GM23338 (cell line): ENCODE data around the gene CREB3L2. TPM values are rescaled to one million over a fixed set of nuclear protein-coding genes. Genes with fewer than 3 reads are reported as not detected.

ENCODE experiments used
- ATAC-seq: fragments of 200-7000 bp; cut with Tn5 transposase; 3 replicates; pipeline ENCODE4 v1.9.1; 2020
- DNase-seq: peaks from one replicate; pipeline ENCODE4 v3.0.0-alpha.2; 2015; ENCODE audit warnings: low spot score
- H2AFZ ChIP-seq: fragments of 200-600 bp; sonication (generic); 2 replicates; pipeline ENCODE4 v1.8.0; 2016; ENCODE audit warnings: antibody characterized with exemption, mild to moderate bottlenecking, moderate library complexity
- H3F3A ChIP-seq: fragments of 200-600 bp; sonication (generic); replicated peaks from 2 replicates; pipeline ENCODE4 v1.8.0; 2017; ENCODE audit warnings: antibody characterized with exemption, mixed run types, low read depth
- H3K27ac ChIP-seq: fragments of 200-600 bp; sonication (generic); 2 replicates; pipeline ENCODE4 v1.6.1; 2016; ENCODE audit warnings: low read depth
- H3K27me3 ChIP-seq: fragments of 200-600 bp; sonication (generic); 2 replicates; pipeline ENCODE4 v1.8.0; 2016; ENCODE audit warnings: mild to moderate bottlenecking, mixed run types, moderate library complexity; ENCODE audit not compliant: insufficient read depth
- H3K36me3 ChIP-seq: fragments of 200-600 bp; sonication (generic); 2 replicates; pipeline ENCODE4 v1.8.0; 2016; ENCODE audit warnings: mild to moderate bottlenecking; ENCODE audit not compliant: insufficient read depth
- H3K4me1 ChIP-seq: fragments of 200-600 bp; sonication (generic); 2 replicates; pipeline ENCODE4 v1.8.0; 2016; ENCODE audit warnings: mild to moderate bottlenecking, moderate library complexity; ENCODE audit not compliant: insufficient read depth
- H3K4me2 ChIP-seq: fragments of 200-600 bp; sonication (generic); 2 replicates; pipeline ENCODE4 v1.7.1; 2017; ENCODE audit warnings: mixed run types
- H3K4me3 ChIP-seq: fragments of 200-600 bp; sonication (generic); 2 replicates; pipeline ENCODE4 v1.6.1; 2016; ENCODE audit warnings: mixed run types
- H3K79me2 ChIP-seq: fragments of 200-600 bp; sonication (generic); replicated peaks from 2 replicates; pipeline ENCODE4 v1.8.0; 2017; ENCODE audit warnings: mild to moderate bottlenecking; ENCODE audit not compliant: insufficient read depth
- H3K9me2 ChIP-seq: fragments of 200-600 bp; sonication (generic); 2 replicates; pipeline ENCODE4 v1.8.0; 2017; ENCODE audit not compliant: insufficient read depth
- H4K20me1 ChIP-seq: fragments of 200-600 bp; sonication (generic); replicated peaks from 2 replicates; pipeline ENCODE4 v1.8.0; 2017; ENCODE audit warnings: mild to moderate bottlenecking; ENCODE audit not compliant: insufficient read depth
- H3K27ac Mint-ChIP-seq: 2 replicates; pipeline ENCODE4 v1.8.0; 2020; ENCODE audit warnings: inconsistent platforms, mild to moderate bottlenecking, moderate library complexity, mixed read lengths
- H3K27me3 Mint-ChIP-seq: 3 replicates; pipeline ENCODE4 v1.8.0; 2022; ENCODE audit warnings: low read depth, mild to moderate bottlenecking, moderate library complexity, mixed read lengths, inconsistent platforms; ENCODE audit not compliant: insufficient read depth, poor library complexity
- H3K36me3 Mint-ChIP-seq: 3 replicates; pipeline ENCODE4 v1.8.0; 2021; ENCODE audit warnings: low read depth, mild to moderate bottlenecking, inconsistent platforms, moderate library complexity, mixed read lengths
- H3K4me1 Mint-ChIP-seq: 3 replicates; pipeline ENCODE4 v1.8.0; 2020; ENCODE audit warnings: mild to moderate bottlenecking, inconsistent platforms, mixed read lengths
- H3K4me3 Mint-ChIP-seq: 3 replicates; pipeline ENCODE4 v1.8.0; 2021; ENCODE audit warnings: moderate library complexity, mild to moderate bottlenecking, inconsistent platforms, mixed read lengths
- H3K9me3 Mint-ChIP-seq: 3 replicates; pipeline ENCODE4 v1.8.0; 2020; ENCODE audit warnings: moderate library complexity, mild to moderate bottlenecking, inconsistent platforms, mixed read lengths
- CREB1 ChIP-seq: fragments of 250-450 bp; sonication (Bioruptor Pico); IDR thresholded peaks from 2 replicates; pipeline ENCODE4 v1.5.0; 2020; ENCODE audit warnings: low read depth, mild to moderate bottlenecking, moderate library complexity
- EZH2 ChIP-seq: fragments of 200-600 bp; sonication (generic); IDR thresholded peaks from one replicate; pipeline ENCODE4 v1.8.0; 2017; ENCODE audit warnings: antibody characterized with exemption, mild to moderate bottlenecking, low read depth; ENCODE audit not compliant: unreplicated experiment
- EZH2phosphoT487 ChIP-seq: fragments of 200-600 bp; sonication (generic); IDR thresholded peaks from one replicate; pipeline ENCODE4 v1.8.1; 2018; ENCODE audit warnings: antibody characterized with exemption; ENCODE audit not compliant: unreplicated experiment
- JUNB ChIP-seq: IDR thresholded peaks from one replicate; pipeline ENCODE4 v1.6.1; 2016; ENCODE audit warnings: antibody characterized with exemption; ENCODE audit not compliant: unreplicated experiment
- NANOG ChIP-seq: IDR thresholded peaks from 2 replicates; pipeline ENCODE4 v1.6.1; 2016; ENCODE audit warnings: antibody characterized with exemption, borderline replicate concordance
- POLR2AphosphoS5 ChIP-seq: IDR thresholded peaks from 2 replicates; pipeline ENCODE4 v1.6.1; 2016; ENCODE audit warnings: antibody characterized with exemption, low read depth
- STAT1 ChIP-seq: IDR thresholded peaks from one replicate; pipeline ENCODE4 v1.6.1; 2016; ENCODE audit warnings: antibody characterized with exemption; ENCODE audit not compliant: unreplicated experiment
- ZNF114 ChIP-seq: fragments of 250-450 bp; sonication (Bioruptor Pico); IDR thresholded peaks from 2 replicates; pipeline ENCODE4 v1.5.0; 2020; ENCODE audit warnings: mild to moderate bottlenecking, moderate library complexity
- ZNF331 ChIP-seq: fragments of 250-450 bp; sonication (Bioruptor Pico); IDR thresholded peaks from 2 replicates; pipeline ENCODE4 v1.5.0; 2020; ENCODE audit warnings: low read depth, mild to moderate bottlenecking, moderate library complexity
- polyA plus RNA-seq: library from polyadenylated mRNA; unstranded; fragments of >200 nt; fragmentation: Nextera tagmentation; extraction: Ambion mirVana; gene quantifications from 2 replicates; pipeline ENCODE4 v1.2.1, GENCODE V29; 2016
- total RNA-seq: library from RNA; depleted of rRNA; stranded (reverse); fragments of >200 nt; shearing (Covaris generic); gene quantifications from 2 replicates; pipeline ENCODE4 v1.2.3, GENCODE V29; 2014
- TF ChIP-seq, protein P1 (sequence below): fragments of 250-450 bp; sonication (Bioruptor Pico); IDR thresholded peaks from 2 replicates; pipeline ENCODE4 v1.5.0; 2020; ENCODE audit warnings: mild to moderate bottlenecking, moderate library complexity
- TF ChIP-seq, protein P2 (sequence below): IDR thresholded peaks from 2 replicates; pipeline ENCODE4 v1.6.1; 2016; ENCODE audit warnings: antibody characterized with exemption
- TF ChIP-seq, protein P3 (sequence below), 2 experiments: fragments of 200-600 bp in 1 of 2; sonication (generic) in 1 of 2; conservative IDR thresholded peaks; 2 replicates each; pipeline versions ENCODE4 v1.5.1 to v1.6.1; 2016 to 2017; ENCODE audit warnings: antibody characterized with exemption in 2 of 2, low read depth in 2 of 2, mild to moderate bottlenecking in 2 of 2, moderate library complexity in 1 of 2
- TF ChIP-seq, protein P4 (sequence below): IDR thresholded peaks from one replicate; pipeline ENCODE4 v1.6.1; 2018; ENCODE audit warnings: antibody characterized with exemption; ENCODE audit not compliant: unreplicated experiment

The CREB3L2 gene
- total and polyA plus RNA-seq, 2 experiments from 2014 or later, result 14.5 to 27.1 TPM

DNA sequence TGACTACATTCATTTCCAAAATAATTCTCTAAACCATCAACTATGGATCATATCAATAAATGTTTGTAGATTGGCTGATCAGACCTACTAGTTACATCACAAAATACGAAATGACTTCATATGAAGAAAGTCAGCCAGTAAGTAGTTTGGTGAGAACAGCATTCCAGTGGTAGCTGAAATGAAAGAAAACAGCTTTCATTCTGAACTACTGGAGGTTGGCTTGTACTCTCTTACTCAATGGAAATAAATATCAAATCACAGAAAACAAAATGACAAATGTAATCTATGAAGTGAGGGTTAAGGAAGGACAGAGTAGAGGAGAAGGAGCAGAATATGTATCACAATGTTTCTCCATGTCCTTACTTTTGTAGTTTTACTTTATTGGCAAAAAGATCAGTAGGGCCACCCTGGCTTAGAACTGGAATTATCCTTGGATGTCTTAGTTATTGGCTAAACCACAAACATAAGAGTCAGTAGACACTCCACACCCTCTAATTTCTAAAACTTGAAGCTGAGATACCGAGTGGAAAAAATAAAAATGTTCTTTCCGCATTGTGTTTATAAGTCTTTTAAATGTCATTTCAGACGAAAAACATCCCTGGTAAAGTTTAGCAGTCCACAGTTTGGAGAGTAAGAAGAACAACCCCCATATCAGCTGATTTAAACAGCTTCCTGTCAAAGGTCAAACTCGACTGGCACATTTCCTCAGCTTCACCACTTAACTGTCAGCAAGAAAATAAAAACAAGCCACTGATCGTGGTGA, 81.1 kb downstream of the CREB3L2 start:
- H4K20me1 ChIP-seq, result no peaks in the 10 kb centered on the region
- Mint-ChIP-seq H3K27me3 (peaks cover 2% of the 10 kb centered on the region), H3K36me3 (peaks cover 59% of the 10 kb centered on the region), H3K9me3 (peaks cover 11% of the 10 kb centered on the region; the same call in 2 of the 3 replicates), H3K27ac (no peak overlapping the region), H3K4me1 (peaks cover 23% of the 10 kb centered on the region), H3K4me3 (no peak overlapping the region)
- H3K27me3 ChIP-seq, result no peaks in the 10 kb centered on the region
- TF ChIP-seq, protein P1, sequence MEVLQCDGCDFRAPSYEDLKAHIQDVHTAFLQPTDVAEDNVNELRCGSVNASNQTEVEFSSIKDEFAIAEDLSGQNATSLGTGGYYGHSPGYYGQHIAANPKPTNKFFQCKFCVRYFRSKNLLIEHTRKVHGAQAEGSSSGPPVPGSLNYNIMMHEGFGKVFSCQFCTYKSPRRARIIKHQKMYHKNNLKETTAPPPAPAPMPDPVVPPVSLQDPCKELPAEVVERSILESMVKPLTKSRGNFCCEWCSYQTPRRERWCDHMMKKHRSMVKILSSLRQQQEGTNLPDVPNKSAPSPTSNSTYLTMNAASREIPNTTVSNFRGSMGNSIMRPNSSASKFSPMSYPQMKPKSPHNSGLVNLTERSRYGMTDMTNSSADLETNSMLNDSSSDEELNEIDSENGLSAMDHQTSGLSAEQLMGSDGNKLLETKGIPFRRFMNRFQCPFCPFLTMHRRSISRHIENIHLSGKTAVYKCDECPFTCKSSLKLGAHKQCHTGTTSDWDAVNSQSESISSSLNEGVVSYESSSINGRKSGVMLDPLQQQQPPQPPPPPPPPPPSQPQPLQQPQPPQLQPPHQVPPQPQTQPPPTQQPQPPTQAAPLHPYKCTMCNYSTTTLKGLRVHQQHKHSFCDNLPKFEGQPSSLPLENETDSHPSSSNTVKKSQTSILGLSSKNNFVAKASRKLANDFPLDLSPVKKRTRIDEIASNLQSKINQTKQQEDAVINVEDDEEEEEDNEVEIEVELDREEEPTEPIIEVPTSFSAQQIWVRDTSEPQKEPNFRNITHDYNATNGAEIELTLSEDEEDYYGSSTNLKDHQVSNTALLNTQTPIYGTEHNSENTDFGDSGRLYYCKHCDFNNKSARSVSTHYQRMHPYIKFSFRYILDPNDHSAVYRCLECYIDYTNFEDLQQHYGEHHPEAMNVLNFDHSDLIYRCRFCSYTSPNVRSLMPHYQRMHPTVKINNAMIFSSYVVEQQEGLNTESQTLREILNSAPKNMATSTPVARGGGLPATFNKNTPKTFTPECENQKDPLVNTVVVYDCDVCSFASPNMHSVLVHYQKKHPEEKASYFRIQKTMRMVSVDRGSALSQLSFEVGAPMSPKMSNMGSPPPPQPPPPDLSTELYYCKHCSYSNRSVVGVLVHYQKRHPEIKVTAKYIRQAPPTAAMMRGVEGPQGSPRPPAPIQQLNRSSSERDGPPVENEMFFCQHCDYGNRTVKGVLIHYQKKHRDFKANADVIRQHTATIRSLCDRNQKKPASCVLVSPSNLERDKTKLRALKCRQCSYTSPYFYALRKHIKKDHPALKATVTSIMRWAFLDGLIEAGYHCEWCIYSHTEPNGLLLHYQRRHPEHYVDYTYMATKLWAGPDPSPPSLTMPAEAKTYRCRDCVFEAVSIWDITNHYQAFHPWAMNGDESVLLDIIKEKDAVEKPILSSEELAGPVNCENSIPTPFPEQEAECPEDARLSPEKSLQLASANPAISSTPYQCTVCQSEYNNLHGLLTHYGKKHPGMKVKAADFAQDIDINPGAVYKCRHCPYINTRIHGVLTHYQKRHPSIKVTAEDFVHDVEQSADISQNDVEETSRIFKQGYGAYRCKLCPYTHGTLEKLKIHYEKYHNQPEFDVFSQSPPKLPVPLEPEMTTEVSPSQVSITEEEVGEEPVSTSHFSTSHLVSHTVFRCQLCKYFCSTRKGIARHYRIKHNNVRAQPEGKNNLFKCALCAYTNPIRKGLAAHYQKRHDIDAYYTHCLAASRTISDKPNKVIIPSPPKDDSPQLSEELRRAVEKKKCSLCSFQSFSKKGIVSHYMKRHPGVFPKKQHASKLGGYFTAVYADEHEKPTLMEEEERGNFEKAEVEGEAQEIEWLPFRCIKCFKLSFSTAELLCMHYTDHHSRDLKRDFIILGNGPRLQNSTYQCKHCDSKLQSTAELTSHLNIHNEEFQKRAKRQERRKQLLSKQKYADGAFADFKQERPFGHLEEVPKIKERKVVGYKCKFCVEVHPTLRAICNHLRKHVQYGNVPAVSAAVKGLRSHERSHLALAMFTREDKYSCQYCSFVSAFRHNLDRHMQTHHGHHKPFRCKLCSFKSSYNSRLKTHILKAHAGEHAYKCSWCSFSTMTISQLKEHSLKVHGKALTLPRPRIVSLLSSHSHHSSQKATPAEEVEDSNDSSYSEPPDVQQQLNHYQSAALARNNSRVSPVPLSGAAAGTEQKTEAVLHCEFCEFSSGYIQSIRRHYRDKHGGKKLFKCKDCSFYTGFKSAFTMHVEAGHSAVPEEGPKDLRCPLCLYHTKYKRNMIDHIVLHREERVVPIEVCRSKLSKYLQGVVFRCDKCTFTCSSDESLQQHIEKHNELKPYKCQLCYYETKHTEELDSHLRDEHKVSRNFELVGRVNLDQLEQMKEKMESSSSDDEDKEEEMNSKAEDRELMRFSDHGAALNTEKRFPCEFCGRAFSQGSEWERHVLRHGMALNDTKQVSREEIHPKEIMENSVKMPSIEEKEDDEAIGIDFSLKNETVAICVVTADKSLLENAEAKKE, result no peak
- TF ChIP-seq ZNF331 (CRISPR knock-in tag) (no peak), ZNF114 (CRISPR knock-in tag) (no peak), JUNB (no peak), EZH2phosphoT487 (no peak), CREB1 (CRISPR knock-in tag) (no peak), NANOG (no peak), STAT1 (no peak), EZH2 (no peak), POLR2AphosphoS5 (no peak)
- TF ChIP-seq, protein P2, sequence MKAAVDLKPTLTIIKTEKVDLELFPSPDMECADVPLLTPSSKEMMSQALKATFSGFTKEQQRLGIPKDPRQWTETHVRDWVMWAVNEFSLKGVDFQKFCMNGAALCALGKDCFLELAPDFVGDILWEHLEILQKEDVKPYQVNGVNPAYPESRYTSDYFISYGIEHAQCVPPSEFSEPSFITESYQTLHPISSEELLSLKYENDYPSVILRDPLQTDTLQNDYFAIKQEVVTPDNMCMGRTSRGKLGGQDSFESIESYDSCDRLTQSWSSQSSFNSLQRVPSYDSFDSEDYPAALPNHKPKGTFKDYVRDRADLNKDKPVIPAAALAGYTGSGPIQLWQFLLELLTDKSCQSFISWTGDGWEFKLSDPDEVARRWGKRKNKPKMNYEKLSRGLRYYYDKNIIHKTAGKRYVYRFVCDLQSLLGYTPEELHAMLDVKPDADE, result no peak
- TF ChIP-seq, protein P3, sequence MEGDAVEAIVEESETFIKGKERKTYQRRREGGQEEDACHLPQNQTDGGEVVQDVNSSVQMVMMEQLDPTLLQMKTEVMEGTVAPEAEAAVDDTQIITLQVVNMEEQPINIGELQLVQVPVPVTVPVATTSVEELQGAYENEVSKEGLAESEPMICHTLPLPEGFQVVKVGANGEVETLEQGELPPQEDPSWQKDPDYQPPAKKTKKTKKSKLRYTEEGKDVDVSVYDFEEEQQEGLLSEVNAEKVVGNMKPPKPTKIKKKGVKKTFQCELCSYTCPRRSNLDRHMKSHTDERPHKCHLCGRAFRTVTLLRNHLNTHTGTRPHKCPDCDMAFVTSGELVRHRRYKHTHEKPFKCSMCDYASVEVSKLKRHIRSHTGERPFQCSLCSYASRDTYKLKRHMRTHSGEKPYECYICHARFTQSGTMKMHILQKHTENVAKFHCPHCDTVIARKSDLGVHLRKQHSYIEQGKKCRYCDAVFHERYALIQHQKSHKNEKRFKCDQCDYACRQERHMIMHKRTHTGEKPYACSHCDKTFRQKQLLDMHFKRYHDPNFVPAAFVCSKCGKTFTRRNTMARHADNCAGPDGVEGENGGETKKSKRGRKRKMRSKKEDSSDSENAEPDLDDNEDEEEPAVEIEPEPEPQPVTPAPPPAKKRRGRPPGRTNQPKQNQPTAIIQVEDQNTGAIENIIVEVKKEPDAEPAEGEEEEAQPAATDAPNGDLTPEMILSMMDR (conservative IDR thresholded peaks at IDR 0.05; ENCODE audit: low read depth in 2 of 2), result no peak
- TF ChIP-seq, protein P4, sequence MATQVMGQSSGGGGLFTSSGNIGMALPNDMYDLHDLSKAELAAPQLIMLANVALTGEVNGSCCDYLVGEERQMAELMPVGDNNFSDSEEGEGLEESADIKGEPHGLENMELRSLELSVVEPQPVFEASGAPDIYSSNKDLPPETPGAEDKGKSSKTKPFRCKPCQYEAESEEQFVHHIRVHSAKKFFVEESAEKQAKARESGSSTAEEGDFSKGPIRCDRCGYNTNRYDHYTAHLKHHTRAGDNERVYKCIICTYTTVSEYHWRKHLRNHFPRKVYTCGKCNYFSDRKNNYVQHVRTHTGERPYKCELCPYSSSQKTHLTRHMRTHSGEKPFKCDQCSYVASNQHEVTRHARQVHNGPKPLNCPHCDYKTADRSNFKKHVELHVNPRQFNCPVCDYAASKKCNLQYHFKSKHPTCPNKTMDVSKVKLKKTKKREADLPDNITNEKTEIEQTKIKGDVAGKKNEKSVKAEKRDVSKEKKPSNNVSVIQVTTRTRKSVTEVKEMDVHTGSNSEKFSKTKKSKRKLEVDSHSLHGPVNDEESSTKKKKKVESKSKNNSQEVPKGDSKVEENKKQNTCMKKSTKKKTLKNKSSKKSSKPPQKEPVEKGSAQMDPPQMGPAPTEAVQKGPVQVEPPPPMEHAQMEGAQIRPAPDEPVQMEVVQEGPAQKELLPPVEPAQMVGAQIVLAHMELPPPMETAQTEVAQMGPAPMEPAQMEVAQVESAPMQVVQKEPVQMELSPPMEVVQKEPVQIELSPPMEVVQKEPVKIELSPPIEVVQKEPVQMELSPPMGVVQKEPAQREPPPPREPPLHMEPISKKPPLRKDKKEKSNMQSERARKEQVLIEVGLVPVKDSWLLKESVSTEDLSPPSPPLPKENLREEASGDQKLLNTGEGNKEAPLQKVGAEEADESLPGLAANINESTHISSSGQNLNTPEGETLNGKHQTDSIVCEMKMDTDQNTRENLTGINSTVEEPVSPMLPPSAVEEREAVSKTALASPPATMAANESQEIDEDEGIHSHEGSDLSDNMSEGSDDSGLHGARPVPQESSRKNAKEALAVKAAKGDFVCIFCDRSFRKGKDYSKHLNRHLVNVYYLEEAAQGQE, result no peak
- H3K9me2 ChIP-seq, result peaks cover 4% of the 10 kb centered on the region; the same call in 1 of the 2 replicates
- peaks cover 3% of the 10 kb centered on the region; the same call in 1 of the 2 replicates for H3K36me3 ChIP-seq
- H3K4me2 ChIP-seq, result no peak overlapping the region
- H2AFZ ChIP-seq, result no peak overlapping the region
- peaks cover 7% of the 10 kb centered on the region; the same call in 1 of the 2 replicates for H3F3A ChIP-seq
- peaks cover 76% of the 10 kb centered on the region for H3K79me2 ChIP-seq
- peaks cover 33% of the 10 kb centered on the region for H3K4me1 ChIP-seq
- ATAC-seq (no peak), DNase-seq (no peak)
- peak overlapping the region; percentile 61 for H3K27ac ChIP-seq
- H3K4me3 ChIP-seq, result no peak overlapping the region
